Stimulated activated CD4-positive, alpha-beta T cell treated with anti-CD3 and anti-CD28 coated beads, Interleukin-12 subunit alpha, Interleukin-12 subunit beta, amount 100 ng/mL, for 4 hours (primary cell): ENCODE measurements around the gene EEF2K.
"Not testable (repeated sequence)": the region's sequence is repeated elsewhere in the genome, so short reads cannot be mapped to it uniquely, and the experiment has no call there.

Source experiments
- DNase-seq: peaks from one replicate; pipeline ENCODE4 v3.0.0-alpha.2; 2020

Gene EEF2K

GRCh38 chr16:22206013-22206841 is at the start of gene EEF2K:
Gene EEF2K, plus strand, starts transcription at chr16:22206278. Its CDS starts 19,452 bp downstream, at chr16:22225730.
- DNase-seq: peak; percentile 86

GRCh38 chr16:22161401-22161800 is 44.7 kb upstream of the EEF2K start:
- no peak for DNase-seq

GRCh38 chr16:22161999-22162655 is 44.0 kb upstream of the EEF2K start, which contains the start of gene SDR42E2:
Gene SDR42E2, plus strand, starts transcription at chr16:22162506. Its CDS starts 3,077 bp downstream, at chr16:22165583.
- peak; percentile 53 for DNase-seq

- no peak for DNase-seq
Measured at GRCh38 chr16:22162656-22163009, 43.4 kb upstream of the EEF2K start.

- no peak for DNase-seq
Measured at GRCh38 chr16:22163806-22164205, 42.3 kb upstream of the EEF2K start.

GRCh38 chr16:22164482-22164881 is 41.6 kb upstream of the EEF2K start:
- DNase-seq: no peak

GRCh38 chr16:22165508-22166285 is 40.4 kb upstream of the EEF2K start:
- DNase-seq: no peak

- DNase-seq: no peak
Measured at GRCh38 chr16:22171953-22172352, 34.1 kb upstream of the EEF2K start.

GRCh38 chr16:22172642-22173041 is 33.4 kb upstream of the EEF2K start:
- DNase-seq: not testable (repeated sequence)

GRCh38 chr16:22174642-22175041 is 31.4 kb upstream of the EEF2K start:
- no peak for DNase-seq

GRCh38 chr16:22177968-22178930 is 27.8 kb upstream of the EEF2K start:
- no peak for DNase-seq

- no peak for DNase-seq
Measured at GRCh38 chr16:22181426-22181825, 24.7 kb upstream of the EEF2K start.

- no peak for DNase-seq
Measured at GRCh38 chr16:22181843-22182242, 24.2 kb upstream of the EEF2K start.

GRCh38 chr16:22183335-22183734 is 22.7 kb upstream of the EEF2K start:
- DNase-seq: no peak

- no peak for DNase-seq
Measured at GRCh38 chr16:22183901-22184614, 22.0 kb upstream of the EEF2K start.

GRCh38 chr16:22184615-22184968 is 21.5 kb upstream of the EEF2K start:
- DNase-seq: no peak

GRCh38 chr16:22186517-22186916 is 19.6 kb upstream of the EEF2K start:
- DNase-seq: no peak

GRCh38 chr16:22188267-22188594 is 17.8 kb upstream of the EEF2K start:
- DNase-seq: no peak

GRCh38 chr16:22188595-22189442 is 17.3 kb upstream of the EEF2K start:
- peak; percentile 41 for DNase-seq

- no peak for DNase-seq
Measured at GRCh38 chr16:22189473-22190080, 16.5 kb upstream of the EEF2K start.
